Urinary bladder (tissue), 4 donors: Measurements from ENCODE around the gene SART3. TPM values are rescaled to one million over a fixed set of nuclear protein-coding genes. Genes with fewer than 3 reads are reported as not detected.
"Not testable (repeated sequence)": the region's sequence is repeated elsewhere in the genome, so short reads cannot be mapped to it uniquely, and the experiment has no call there.

Experiments
- DNase-seq: peaks from one replicate; pipeline ENCODE4 v3.0.0-alpha.2; 2015; ENCODE audit errors: extremely low spot score
- H3K27ac ChIP-seq: one replicate; pipeline ENCODE4 v1.5.1; 2013; ENCODE audit warnings: low read depth, mild to moderate bottlenecking, moderate library complexity
- H3K36me3 ChIP-seq: one replicate; pipeline ENCODE4 v1.6.1; 2013; ENCODE audit warnings: mild to moderate bottlenecking, moderate library complexity; ENCODE audit not compliant: insufficient read depth
- H3K4me1 ChIP-seq: one replicate; pipeline ENCODE4 v1.6.1; 2013; ENCODE audit warnings: mild to moderate bottlenecking, moderate library complexity; ENCODE audit not compliant: insufficient read depth
- H3K4me3 ChIP-seq: one replicate; pipeline ENCODE4 v1.5.1; 2013; ENCODE audit warnings: low read depth, low read length
- WGBS: extraction: QIAGEN DNeasy Blood & Tissue Kit; methylation state at CpG from one replicate; pipeline ENCODE4 v1.1.7; 2013; 5-methylcytosine and 5-hydroxymethylcytosine counted together
- polyA plus RNA-seq: library from polyadenylated mRNA; stranded (reverse); fragments of 200-250 nt; gene quantifications from one replicate; pipeline ENCODE4 v1.2.3, GENCODE V29; 2013
- total RNA-seq: library from RNA; depleted of rRNA; stranded (reverse); fragments of >200 nt; gene quantifications from one replicate; pipeline ENCODE4 v1.2.3, GENCODE V29; 2014
- donor health status: healthy with polysubstance abuse.
- donor health status: healthy.

Gene SART3
- total and polyA plus RNA-seq, 2 donors = 29.3 to 60.9 TPM

- Histone ChIP-seq H3K4me1 (no peaks in the 10 kb centered on the region), H3K36me3 (no peaks in the 10 kb centered on the region), H3K27ac (no peak overlapping the region), H3K4me3 (no peak overlapping the region)
- no peak for DNase-seq
- WGBS = 84% methylated on average over 22 of the region's 22 CpGs
Observed at GRCh38 chr12:108591267-108591980, 30.5 kb upstream of the SART3 start.

- not testable (repeated sequence) for H3K36me3 ChIP-seq, H3K27ac ChIP-seq, H3K4me3 ChIP-seq, H3K4me1 ChIP-seq, DNase-seq
- 87% methylated on average over 9 of the region's 9 CpGs for WGBS
Observed at GRCh38 chr12:108590463-108590862, 29.5 kb upstream of the SART3 start.

GRCh38 chr12:108589840-108590229, 28.9 kb upstream of the SART3 start:
- 64% methylated on average over 7 of the region's 7 CpGs for WGBS

GRCh38 chr12:108589028-108589839, 28.3 kb upstream of the SART3 start:
- peak; percentile 49 for DNase-seq
- no peak overlapping the region for H3K4me3 ChIP-seq
- no peaks in the 10 kb centered on the region for H3K36me3 ChIP-seq
- H3K4me1 ChIP-seq = no peaks in the 10 kb centered on the region
- H3K27ac ChIP-seq = no peak overlapping the region
- WGBS = 30% methylated on average over 15 of the region's 15 CpGs

More at GRCh38 chr12:108589840-108590229, 28.9 kb upstream of the SART3 start:
- H3K27ac ChIP-seq = peak overlapping the region; percentile 28
- no peak for DNase-seq
- H3K4me1 ChIP-seq = no peaks in the 10 kb centered on the region
- no peaks in the 10 kb centered on the region for H3K36me3 ChIP-seq
- no peak overlapping the region for H3K4me3 ChIP-seq

GRCh38 chr12:108587826-108588225, 26.9 kb upstream of the SART3 start:
- no peak overlapping the region for H3K4me3 ChIP-seq
- DNase-seq = no peak
- WGBS = 64% methylated on average over 4 of the region's 4 CpGs

GRCh38 chr12:108586306-108586705, 25.3 kb upstream of the SART3 start:
- no peaks in the 10 kb centered on the region for H3K4me1 ChIP-seq
- WGBS = 93% methylated on average over 11 of the region's 11 CpGs
- H3K4me3 ChIP-seq = no peak overlapping the region

More at GRCh38 chr12:108587826-108588225, 26.9 kb upstream of the SART3 start:
- Histone ChIP-seq H3K27ac (no peak overlapping the region), H3K4me1 (no peaks in the 10 kb centered on the region), H3K36me3 (no peaks in the 10 kb centered on the region)

GRCh38 chr12:108585864-108586263, 24.9 kb upstream of the SART3 start:
- 63% methylated on average over 4 of the region's 4 CpGs for WGBS
- Histone ChIP-seq H3K4me3 (no peak overlapping the region), H3K27ac (no peak overlapping the region), H3K4me1 (no peaks in the 10 kb centered on the region), H3K36me3 (no peaks in the 10 kb centered on the region)
- no peak for DNase-seq

More at GRCh38 chr12:108586306-108586705, 25.3 kb upstream of the SART3 start:
- Histone ChIP-seq H3K27ac (no peak overlapping the region), H3K36me3 (no peaks in the 10 kb centered on the region)
- DNase-seq = no peak

GRCh38 chr12:108584456-108585065, 23.6 kb upstream of the SART3 start:
- no peak for DNase-seq

GRCh38 chr12:108583991-108584390, 23.0 kb upstream of the SART3 start:
- Histone ChIP-seq H3K4me3 (no peak overlapping the region), H3K36me3 (no peaks in the 10 kb centered on the region), H3K4me1 (no peaks in the 10 kb centered on the region), H3K27ac (peak overlapping the region; percentile 25)
- DNase-seq = no peak
- WGBS = 40% methylated on average over 7 of the region's 7 CpGs

More at GRCh38 chr12:108584456-108585065, 23.6 kb upstream of the SART3 start:
- WGBS = 78% methylated on average over 3 of the region's 3 CpGs
- Histone ChIP-seq H3K4me3 (no peak overlapping the region), H3K36me3 (no peaks in the 10 kb centered on the region), H3K4me1 (no peaks in the 10 kb centered on the region), H3K27ac (peak overlapping the region; percentile 25)

- WGBS = 76% methylated on average over 10 of the region's 10 CpGs
- Histone ChIP-seq H3K27ac (no peak overlapping the region), H3K4me3 (no peak overlapping the region), H3K36me3 (no peaks in the 10 kb centered on the region), H3K4me1 (no peaks in the 10 kb centered on the region)
- DNase-seq = no peak
Observed at GRCh38 chr12:108582978-108583770, 22.2 kb upstream of the SART3 start.

- 91% methylated on average over 9 of the region's 9 CpGs for WGBS
- no peak for DNase-seq
- Histone ChIP-seq H3K36me3 (no peaks in the 10 kb centered on the region), H3K4me1 (no peaks in the 10 kb centered on the region), H3K27ac (no peak overlapping the region), H3K4me3 (no peak overlapping the region)
Observed at GRCh38 chr12:108582509-108582908, 21.5 kb upstream of the SART3 start.

- no peaks in the 10 kb centered on the region for H3K4me1 ChIP-seq
- WGBS = 86% methylated on average over 33 of the region's 33 CpGs
- no peak overlapping the region for H3K27ac ChIP-seq
- no peaks in the 10 kb centered on the region for H3K36me3 ChIP-seq
- no peak overlapping the region for H3K4me3 ChIP-seq
- no peak for DNase-seq
Observed at GRCh38 chr12:108581311-108582227, 20.6 kb upstream of the SART3 start.
